Stimulated activated naive CD4-positive, alpha-beta T cell (primary cell): ENCODE results near the gene SFT2D2.
A peak's percentile ranks its signal among the peaks of the same experiment; 100 is the strongest.
"Not testable (repeated sequence)": the region's sequence is repeated elsewhere in the genome, so short reads cannot be mapped to it uniquely, and the experiment has no call there.

Source experiments
- DNase-seq, 6 experiments: peaks; one replicate each; lab custom pipeline; 2025; lab: John Stamatoyannopoulos, UW

The SFT2D2 gene

DNA sequence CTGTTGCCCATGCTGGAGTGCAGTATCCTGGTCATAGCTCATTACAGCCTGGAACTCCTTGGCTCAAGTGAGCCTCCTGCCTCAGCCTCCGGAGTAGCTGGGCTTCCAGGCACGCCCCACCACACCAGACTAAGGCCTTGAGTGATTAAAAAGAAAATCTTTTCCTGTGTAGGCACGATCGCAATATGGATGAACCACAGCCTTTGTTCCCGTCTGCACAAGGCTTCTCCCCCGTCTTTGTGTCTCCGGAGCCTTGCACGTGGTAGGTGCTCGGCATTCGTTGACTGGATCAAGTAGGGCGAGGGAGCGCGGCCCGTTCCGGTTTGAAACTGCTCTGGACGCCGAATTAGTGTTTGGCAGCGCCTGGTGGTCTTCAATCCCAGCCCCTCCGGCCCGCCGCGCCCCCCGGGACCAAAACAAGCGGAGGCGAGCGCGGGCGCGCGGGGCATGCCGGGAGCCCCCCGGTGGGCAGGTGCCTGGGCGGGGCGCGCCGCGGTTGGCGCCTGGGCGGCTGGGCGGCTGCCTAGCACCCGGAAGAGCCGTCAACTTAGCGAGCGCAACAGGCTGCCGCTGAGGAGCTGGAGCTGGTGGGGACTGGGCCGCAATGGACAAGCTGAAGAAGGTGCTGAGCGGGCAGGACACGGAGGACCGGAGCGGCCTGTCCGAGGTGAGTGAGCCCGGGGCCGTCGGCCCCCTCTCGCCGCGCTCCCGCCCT, at the start of gene SFT2D2:
TSS of gene SFT2D2 (plus strand) at position 529 of the 715 bp plus-strand sequence. CDS start at position 605, 76 bp downstream.
- peak; percentile 58 to 82 (median 72) for DNase-seq

DNA sequence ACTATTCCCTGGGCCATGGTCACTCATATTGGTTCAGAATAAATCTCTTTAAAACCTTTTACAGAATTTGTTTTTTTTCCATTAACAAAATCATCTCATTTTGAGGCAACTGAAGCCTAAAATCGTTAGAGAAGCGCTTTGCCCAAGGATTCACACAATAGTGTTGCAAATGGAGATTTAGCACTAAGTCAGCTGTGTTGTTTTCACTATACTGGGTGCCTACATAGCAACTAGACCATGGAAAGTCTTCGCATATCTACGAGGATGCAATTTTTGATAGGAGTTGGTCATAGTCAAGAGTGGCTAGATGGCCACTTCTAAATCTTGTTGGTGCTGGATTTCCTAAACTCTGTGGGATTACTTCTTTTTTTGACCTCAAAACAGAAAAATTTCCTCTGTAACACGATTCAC, 47.6 kb upstream of the SFT2D2 start:
- DNase-seq: no peak

DNA sequence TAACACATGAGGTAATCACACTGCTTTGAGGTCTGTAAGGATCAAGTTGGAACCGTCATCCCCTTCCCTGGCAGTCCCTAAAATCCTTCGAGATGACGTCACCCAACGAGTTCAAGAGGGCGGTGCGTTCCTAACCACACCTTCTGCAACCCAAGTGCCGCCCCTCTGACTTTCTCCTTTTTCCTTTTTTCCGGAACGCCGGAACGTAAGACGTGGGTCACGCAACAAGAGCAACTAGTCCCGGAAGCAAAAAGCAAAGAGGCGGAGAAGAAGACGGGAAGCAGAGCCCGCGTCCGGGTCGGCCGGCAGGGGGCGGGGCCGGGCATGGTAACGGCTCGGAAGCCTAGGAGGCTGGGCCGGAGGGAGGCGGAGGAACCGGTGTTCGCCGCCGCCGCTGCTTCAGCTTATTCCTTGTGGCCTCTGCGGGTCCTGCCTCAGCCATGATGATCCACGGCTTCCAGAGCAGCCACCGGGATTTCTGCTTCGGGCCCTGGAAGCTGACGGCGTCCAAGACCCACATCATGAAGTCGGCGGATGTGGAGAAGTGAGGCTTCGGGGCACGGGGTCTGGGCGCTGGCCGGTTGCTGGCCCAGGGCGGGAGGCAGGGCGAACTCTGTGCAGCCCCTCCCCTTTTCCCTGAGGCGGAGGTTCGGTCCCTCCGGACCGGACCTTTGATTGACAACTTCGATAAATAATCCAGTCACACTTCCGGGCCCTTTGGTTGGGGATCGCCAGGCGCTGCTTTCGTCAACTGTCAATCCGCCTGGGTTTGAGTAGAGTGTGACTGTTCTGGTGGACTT, 47.0 kb upstream of the SFT2D2 start, which contains the start of gene TIPRL:
TSS of gene TIPRL (plus strand) at position 325 of the 800 bp plus-strand sequence. CDS start at position 441, 116 bp downstream.
- peak; percentile 85 to 92 (median 90) for DNase-seq

DNA sequence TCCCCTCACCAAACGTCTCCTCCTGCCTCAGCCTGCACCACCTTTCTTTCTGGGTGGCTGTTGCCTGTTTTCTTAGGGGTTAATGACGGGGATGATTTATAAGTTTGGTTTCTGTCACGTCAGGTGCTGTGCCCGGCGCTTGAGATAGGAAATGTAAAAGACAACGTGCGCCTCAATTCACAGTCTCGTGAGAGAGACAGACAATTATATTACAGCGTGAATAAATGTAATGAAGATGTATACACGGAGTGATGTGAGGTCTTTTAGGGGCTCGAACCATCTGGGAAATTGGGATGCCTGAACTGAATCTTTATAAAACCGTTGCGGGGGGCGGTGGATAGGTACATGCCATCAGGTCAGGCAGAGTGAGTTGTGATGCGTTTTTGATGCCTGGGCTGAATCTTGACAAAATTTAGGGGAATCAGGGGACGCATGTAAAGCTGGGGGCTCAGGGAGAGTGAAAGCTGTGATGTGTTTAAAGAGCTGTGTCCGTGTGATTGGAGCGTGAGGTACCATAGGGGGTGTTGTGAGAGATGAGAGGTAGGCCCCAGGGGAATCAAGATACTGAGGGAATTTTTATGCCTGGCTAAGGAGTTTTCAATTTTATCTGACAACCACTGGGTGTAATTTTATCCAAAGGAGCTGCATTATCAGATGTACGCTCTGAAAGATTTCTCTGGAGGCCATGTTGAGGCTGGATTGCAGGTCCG, 46.2 kb upstream of the SFT2D2 start:
- no peak for DNase-seq

DNA sequence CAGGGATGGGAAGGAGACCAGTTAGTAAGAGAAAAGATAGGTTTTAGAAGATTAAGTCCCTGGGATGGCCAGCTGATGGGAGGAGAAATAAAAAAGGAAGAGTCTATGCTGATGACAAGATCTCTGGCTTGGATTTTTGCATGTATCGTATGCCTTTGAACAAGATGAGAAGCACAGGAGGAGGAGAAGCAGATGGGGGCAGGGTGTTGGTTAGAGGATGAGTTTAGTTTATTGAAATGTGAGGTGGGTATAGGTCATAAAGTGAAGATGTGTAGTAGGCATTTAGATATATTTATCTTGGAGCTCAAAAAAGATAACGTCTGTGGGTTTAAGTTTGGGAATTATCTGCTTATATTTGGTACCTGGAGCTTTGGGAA, 45.7 kb upstream of the SFT2D2 start:
- no peak for DNase-seq

DNA sequence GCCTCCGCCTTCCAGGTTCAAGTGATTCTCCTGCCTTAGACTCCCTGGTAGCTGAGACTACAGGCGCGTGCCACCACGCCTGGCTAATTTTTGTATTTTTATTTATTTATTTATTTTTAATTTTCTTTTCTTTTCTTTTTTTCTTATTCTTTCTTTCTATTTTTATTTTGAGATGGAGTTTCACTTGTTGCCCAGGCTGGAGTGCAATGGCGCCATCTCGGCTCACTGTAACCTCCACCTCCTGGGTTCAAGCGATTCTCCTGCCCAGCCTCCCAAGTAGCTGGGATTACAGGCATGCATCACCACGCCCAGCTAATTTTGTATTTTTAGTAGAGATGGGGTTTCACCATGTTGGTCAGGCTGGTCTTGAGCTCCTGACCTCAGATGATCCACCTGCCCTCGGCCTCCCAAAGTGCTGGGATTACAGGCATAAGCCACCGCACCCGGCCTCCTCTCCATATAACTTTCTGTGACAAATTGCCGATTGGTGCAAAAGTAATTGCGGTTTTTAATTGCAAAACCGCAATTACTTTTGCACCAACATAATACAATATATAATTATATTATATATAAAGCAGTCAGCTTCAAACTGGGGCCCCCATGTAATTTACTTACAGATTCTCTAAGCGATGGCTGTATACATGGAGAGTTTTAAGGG, 44.6 kb upstream of the SFT2D2 start:
- DNase-seq: not testable (repeated sequence)

DNA sequence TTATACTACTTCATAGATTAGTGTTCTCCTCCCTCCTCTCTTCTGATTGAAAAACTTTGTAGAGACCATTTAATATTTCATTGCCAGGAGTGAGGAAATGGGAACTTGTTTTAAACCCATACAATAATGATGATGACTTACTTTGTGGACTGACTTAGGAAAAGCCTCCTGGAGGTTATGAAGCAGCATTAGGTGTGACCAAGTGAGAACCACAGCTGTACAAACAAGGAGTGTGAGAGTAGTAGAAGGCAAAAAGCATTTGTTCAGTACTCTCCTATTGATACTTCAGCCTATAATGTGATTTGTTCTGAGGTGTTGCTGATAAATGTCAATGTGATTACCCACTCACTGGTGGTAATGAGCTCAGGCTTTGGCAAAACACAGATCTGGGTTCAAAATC, 38.6 kb upstream of the SFT2D2 start:
- DNase-seq: no peak

DNA sequence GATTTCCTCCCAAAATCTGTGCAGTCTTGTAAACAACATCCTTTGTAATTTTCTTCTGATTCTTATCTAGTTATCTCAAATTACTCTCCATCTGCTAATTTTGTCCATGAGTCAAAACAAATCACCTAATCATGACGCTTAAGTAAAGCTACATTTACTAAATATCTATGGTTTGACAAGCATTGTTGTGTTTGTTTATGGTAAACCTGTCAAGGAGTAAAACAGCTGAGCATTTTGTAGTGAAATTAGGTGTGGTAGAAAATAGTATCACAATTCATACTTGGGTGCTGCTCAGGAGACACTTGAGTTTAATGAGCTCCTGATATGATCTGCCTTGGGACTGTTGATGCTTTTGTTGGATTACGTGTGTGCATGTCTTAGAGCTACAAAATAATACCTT, 35.4 kb upstream of the SFT2D2 start:
- DNase-seq: no peak

DNA sequence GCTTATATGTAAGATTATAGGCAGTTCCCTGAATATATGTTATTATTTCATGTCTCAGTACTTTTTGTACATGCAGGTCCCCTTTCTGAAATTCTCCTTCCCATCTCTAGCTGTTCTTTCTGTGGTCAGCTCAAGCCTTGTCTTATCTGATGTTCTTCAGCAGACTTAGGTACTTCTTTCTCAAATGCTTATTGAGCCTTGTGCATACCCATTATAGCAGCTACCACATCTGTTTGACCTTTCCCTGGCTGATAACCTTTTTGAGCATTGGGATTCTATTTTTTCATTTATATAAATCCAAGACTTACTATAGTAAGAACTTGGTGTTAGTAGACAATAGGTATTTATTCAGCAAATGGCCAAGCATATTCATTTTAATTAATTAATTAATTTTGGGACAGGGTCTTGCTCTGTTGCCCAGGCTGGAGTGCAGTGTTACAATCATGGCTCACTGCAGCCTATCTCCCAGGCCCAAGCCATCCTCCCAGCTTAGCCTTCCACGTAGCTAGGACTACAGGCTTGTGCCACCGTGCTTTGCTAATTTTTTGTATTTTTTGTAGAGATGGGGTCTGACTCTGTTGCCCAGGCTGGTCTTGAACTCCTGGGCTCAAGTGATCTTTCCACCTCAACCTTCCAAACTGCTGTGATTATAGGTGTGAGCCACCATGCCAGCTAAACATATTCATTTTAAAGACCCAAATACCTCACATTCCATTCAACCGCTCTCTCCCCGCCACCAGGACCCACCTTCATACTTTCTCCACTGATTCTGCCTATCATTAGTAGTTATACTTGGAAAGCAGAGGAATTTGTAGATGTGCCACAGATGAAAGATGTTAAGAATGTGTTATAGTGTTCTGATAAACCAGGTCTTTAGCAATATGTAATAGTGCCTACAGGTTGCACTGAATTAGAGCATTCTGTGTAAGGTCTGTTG, 30.3 kb upstream of the SFT2D2 start:
- DNase-seq: no peak

DNA sequence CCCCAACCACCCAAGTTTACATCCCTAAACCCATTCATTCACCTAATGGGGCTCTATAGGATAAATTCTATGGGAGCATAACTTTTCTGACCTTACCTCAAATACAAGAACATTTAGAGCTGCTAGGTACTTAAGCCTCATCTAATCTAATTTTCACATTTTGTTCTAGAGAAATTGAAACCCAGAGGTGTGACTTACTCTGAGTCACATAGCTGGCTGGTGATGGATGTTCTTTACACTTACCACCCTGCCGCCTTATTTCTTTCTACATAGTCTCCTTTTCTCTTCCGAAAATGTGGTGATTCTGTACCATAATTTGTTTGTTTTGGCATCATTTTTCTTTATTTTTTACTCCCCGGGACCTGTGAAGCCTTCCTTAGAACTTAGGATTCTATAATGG, 26.7 kb upstream of the SFT2D2 start:
- DNase-seq: no peak

DNA sequence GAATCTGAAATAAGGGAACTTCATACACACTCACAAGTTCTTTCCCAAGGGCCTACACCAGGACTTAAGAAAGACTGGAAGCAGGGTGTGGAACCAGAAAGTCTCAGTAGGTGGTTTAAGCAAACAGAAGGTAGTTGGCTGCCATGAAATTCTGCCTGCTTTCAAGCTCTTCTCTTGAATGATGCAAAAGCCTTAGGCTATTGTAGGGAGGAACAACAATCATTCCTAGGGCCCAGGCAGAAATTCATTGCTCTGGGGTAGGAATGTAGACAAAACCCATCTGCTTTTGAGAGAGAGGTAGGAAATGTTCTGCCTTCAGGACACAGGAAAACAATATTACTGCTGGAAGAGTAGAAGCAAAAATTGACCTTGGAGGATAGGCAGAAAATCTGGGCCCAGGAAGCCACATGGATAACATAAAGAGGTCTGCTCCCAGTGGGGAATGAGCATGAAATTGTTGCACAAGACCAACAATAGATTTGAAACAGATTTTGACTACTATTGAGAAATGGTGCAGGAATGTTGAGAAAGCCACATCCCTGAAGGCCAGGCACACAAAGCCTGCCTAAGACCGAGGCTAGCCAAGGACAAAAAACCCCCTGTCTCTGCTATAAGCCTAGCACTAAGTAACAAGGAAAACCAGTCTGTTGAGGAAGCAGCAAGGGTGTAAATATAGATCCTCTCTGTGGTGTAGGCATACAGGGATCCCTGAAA, 22.7 kb upstream of the SFT2D2 start:
- DNase-seq: no peak

DNA sequence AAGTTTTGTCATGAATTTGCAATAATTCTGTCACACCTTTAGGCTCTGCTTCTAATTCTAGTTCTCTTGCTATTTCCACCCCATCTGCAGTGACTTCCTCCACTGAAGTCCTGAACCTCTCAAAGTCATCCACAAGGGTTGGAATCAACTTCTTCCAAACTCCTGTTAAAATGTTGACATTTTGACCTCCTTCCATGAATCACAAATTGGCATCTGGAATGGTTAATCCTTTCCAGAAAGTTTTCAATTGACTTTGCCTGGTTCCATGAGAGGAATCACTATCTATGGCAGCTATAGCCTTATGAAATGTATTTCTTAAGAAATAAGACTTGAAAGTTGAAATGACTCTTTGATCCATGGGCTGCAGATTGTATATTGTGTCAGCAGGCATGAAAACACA, 19.7 kb upstream of the SFT2D2 start:
- no peak for DNase-seq

DNA sequence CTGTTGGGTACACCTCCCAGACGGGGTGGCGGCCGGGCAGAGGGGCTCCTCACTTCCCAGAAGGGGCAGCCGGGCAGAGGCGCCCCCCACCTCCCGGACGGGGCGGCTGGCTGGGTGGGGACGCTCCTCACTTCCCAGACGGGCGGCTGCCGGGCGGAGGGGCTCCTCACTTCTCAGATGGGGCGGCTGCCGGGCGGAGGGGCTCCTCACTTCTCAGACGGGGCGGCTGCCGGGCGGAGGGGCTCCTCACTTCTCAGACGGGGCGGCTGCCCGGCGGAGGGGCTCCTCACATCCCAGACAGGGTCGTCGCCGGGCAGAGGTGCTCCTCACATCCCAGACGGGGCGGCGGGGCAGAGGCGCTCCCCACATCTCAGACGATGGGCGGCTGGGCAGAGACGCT, 18.1 kb upstream of the SFT2D2 start:
- DNase-seq: not testable (repeated sequence)

DNA sequence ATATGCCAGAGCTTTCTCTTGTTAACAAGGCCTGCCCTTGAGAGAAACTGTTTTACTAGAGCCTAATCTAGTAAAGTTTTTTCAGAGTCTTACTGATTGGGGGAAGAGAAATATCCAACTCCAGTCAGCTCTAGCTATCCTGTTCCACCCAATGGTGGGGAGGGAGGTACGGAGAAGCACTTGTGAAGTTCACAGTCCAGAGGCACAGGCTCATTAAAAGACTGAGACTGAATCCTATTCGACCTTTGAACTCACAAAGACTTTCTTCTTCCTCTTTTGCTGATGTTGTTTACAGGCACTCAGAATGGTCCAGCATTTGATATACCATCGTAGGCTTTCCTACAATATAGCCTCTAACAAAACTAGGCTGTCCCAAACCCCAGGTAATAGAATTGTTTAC, 15.5 kb upstream of the SFT2D2 start:
- DNase-seq: no peak

DNA sequence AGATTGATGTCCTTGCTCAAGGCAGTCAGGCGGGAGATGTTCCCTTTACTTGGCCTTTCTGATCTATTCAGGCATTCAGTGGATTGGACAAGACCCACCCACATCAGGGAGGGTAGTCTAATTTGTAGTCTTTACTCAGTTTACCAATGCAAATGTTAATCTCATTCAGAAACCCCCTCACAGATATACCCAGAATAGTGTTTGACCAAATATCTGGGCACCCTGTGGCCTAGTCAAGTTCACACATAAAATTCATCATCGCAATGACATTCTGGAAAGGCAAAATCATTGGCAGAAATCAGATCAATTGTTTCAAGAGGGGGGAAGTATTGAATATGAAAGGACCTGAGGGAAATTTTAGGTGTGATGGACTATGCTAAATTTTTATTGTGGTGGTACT, 12.5 kb upstream of the SFT2D2 start:
- no peak for DNase-seq

DNA sequence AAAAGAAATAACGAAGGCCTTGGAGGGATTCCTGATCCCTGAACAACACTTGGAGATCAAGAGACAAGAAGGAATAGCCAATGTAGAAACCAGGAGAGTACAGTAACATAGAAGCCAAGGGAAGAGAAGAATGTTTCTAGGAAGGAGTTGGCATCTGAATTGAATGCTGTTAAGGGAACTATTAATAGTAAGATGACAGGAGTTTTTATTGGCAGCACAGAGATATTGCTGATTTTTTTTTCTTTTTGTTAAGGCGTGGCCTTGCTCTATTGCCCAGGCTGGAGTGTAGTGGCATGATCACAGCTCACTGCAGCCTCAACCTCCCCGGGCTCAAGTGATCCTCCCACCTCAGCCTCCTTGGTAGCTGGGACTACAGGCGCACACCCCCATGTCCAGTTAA, 9.6 kb upstream of the SFT2D2 start:
- no peak for DNase-seq

DNA sequence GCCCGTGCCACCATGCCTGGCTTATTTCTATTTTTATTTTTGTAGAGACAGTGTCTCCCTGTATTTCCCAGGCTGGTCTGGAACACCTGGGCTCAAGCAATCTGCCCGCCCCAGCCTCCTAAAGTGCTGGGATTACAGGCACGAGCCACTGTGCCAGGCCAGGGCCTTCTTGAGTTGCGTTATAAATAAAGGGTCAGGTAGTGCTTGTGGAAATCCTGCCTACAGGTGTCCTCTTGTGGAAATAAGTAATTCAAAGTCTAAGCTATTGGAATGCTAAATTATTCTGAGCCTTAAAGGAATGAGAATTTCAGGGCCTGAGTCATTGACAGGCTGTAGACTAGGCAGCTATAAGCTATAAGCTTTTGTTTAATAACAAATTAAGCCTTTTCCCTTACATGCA, 8.1 kb upstream of the SFT2D2 start:
- DNase-seq: no peak

DNA sequence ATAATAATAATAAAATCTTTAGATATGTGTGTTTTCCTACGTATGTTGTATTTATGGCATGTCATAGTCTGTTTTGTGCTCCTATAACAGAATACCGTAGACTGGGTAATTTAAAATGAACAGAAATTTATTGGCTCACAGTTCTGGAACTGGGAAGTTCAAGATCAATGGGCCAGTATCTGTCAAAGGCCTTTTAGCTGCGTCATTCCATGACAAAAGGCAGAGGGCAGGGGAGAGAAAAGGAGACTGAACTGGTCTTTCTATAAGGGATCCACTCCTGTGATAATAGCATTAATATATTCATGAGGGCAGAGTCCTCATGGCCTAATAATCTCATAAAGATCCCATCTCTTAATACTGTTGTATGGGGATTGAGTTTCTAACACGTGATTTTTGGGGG, 7.1 kb upstream of the SFT2D2 start:
- no peak for DNase-seq

DNA sequence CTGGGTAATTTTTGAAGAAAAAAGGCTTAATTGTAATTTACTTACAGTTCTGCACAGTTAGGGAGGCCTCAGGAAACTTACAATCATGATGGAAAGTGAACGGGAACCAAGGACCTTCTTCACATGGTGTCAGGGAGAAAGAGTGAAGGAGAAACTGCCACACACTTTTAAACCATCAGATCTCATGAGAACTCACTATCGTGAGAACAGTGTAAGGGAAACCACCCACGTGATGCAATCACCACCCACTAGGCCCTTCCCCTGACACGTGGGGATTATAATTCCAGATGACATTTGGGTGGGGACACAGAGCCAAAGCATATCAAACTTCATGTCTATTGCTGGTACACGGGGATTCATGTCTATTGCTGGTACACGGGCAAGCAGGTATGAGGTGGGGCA, 5.3 kb upstream of the SFT2D2 start:
- no peak for DNase-seq

DNA sequence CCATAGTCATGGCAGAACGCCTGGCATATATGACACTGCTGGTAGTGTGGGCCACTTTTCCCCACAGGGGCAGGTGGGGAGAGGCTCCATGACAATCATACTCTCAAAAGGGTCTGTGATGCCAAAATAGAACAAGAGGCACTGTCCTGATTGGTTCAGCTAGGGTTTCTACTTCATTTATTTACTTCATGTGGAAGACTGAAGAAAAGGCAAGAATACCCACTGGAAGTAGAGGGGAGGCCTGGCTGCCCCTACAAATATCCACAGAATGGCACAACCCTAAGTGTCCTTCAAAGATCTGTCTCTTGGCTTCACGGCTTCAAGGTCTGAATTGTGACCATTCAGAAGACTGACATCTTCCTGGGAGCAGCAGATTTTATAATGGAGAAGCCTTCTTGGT, 4.5 kb upstream of the SFT2D2 start:
- DNase-seq: no peak
